ENCODE results near the gene PPFIBP2.
"Not testable (repeated sequence)": the region's sequence is repeated elsewhere in the genome, so short reads cannot be mapped to it uniquely, and the experiment has no call there.

PPFIBP2 gene

GRCh38 chr11:7500251-7500650 lies 13.5 kb upstream of the PPFIBP2 start:
- no peak for DNase-seq

DNA sequence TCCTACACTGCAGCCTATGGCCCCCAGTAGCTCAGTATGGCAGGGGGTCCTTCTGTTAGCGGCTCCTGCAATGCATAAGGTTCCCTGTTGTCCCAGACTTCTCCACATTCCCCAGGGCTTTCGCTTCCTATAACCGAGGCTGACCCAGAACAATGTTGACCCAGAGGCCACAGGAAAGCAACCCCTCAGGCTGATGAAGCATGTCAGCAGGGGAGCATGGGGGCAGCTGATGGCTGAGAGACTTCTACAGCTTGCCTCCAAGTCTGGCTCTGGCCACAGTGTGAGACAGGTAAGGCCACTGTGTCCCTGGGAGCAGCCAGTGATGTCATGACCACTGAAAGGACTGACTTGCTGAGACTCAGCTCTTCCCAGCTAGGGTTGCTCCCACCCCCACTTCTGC lies 12.5 kb upstream of the PPFIBP2 start:
- no peak for DNase-seq

DNA sequence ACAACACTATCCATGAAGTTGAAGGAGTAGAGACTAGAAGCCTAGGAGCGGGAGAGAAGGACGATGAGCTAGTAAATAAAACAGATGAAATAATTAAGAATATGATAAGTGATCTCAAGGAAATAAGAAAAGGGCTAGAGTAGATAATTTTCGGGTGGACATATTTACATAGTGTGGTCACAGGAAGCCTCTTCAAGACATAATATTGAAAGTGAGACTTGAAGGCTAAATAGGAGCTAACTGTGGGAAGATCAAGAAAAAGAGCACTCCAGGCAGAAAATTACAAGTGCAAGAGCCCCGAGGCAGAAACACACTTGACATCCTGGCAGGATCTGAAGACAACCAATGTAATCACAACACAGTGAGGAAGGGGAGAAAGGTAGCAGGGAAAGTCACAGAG lies 11.9 kb upstream of the PPFIBP2 start:
- no peak for DNase-seq

- no peak for DNase-seq
Measured at GRCh38 chr11:7506243-7506642, 7.6 kb upstream of the PPFIBP2 start.

GRCh38 chr11:7508087-7508486 lies 5.7 kb upstream of the PPFIBP2 start:
- no peak for DNase-seq

GRCh38 chr11:7509966-7510365 lies 3.8 kb upstream of the PPFIBP2 start:
- no peak for DNase-seq

DNA sequence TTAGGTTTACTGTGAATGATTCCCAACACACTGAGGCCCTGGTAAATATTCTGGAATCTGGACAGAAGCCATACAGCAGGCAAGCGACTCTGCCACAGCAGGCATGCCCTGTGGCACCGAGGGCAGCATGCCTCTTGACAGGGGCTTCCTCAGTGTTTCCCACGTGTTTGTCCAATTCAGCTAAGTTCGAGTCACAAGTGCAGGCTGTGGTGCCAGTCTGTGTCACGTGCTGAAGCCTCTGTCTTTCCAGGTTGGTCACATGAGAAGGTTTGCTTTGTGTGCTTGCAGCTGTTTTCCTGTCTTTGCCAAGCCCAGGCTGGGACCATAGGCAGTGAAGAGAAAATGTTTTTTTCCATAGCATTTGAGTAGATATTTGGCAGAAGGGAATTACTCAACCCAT lies 2.4 kb upstream of the PPFIBP2 start:
- DNase-seq, result peak; percentile 86

DNA sequence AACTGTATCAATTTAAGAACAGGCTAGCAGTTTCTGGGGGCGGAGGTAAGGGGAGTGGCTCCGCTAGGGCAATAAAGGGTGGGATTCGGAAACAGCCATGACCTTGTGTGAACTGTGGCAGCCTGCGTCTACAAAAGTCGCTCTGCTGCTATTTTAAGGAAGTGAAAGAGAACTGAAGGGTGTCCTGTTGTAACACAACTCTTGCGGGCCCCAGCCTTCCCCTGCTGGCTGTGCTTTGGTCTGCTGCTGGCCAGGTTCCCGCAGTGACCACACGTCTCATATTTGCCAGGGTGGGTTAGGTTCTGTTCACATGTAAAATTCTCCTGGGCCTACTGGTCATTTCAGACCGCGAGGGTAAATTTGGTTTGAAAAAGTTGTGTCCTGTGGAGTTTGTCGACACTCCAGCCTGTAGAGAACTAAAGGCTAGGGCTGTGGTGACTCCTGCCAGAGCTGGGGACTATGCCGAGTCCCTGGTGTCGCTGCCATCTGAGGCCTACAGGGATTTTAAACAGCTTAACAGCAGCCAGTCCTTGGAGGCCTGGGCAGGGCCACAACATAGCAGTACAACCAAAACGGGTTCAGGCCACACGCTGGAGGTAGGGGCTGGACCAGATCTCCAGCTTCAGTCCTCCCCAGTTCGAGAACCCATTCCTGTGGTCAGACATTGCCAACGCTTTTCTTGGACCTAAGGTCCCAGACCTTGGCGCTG lies 1.1 kb upstream of the PPFIBP2 start:
- DNase-seq, result no peak

GRCh38 chr11:7514099-7514591 lies 346 bp downstream of the PPFIBP2 start:
- no peak for DNase-seq

DNA sequence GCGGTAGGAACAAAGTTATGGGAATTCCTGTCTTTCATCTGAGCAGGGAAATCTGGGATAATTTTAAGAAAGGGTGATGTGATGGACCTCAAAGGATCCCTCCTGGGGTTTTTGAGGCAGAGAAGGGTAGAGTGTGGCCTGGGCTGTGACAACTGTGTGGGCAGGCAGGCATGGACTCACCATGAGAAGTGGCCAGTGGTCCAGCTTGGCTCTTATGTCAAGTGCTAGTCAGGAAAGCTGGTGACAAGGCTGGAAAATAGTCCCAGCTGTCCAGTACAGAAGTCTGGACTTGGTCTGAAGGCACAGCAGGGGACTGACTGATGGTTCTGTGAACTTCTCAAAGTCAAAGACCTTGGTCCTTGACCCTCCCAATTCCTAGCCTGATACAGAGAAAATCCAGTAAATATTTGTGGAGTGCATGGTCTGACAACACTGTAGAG lies 1.7 kb downstream of the PPFIBP2 start:
- no peak for DNase-seq

- DNase-seq, result no peak
Measured at GRCh38 chr11:7516475-7516874, 2.7 kb downstream of the PPFIBP2 start.

GRCh38 chr11:7517743-7518142 lies 3.9 kb downstream of the PPFIBP2 start:
- DNase-seq, result not testable (repeated sequence)

GRCh38 chr11:7518811-7519562 lies 5.2 kb downstream of the PPFIBP2 start:
- no peak for DNase-seq

GRCh38 chr11:7520011-7520942 lies 6.5 kb downstream of the PPFIBP2 start:
- no peak for DNase-seq

DNA sequence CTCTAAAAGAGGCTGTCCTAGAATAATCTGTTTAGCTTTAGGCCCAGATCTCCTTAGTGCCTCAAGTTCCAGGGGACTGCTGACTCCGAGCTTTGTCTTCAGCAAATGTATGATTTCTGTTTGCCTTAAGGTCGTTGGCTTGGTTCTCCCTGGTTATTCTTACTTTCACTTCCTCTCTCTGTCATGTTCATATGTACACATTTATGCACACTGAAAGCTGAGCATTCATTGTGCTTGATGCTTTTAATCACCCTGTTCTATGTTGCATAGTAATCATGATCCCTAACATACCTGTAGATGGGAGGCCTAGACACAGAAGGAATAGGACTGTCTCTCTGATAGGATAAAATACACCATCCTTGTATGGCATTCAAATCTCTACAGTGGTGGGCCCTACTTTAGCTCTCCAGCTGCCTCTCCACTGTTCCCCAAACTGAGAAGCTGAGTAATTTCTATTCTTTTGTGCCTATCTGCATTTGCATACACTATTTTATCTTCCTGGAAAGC lies 7.2 kb downstream of the PPFIBP2 start:
- DNase-seq, result no peak

- DNase-seq, result no peak
Measured at GRCh38 chr11:7522121-7522520, 8.3 kb downstream of the PPFIBP2 start.

DNA sequence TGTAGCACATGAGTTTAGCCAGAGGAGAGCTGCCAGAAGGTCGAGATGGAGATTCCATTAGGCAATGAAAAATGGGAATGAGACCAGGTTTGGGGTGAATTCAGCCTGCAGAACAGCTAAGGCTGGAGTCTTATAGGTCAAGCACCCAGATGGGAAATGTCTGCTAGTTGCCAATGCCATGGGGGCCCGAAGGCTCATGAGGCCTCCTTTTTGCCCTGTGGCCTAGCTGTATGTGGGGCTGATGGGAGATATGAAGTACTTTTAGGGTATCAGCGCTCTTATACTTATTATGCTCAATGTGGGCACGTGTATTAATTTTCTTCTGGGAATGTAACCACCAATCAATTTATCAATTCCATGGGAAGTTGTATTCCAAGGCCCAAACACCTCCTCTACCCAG lies 8.7 kb downstream of the PPFIBP2 start:
- DNase-seq, result no peak

DNA sequence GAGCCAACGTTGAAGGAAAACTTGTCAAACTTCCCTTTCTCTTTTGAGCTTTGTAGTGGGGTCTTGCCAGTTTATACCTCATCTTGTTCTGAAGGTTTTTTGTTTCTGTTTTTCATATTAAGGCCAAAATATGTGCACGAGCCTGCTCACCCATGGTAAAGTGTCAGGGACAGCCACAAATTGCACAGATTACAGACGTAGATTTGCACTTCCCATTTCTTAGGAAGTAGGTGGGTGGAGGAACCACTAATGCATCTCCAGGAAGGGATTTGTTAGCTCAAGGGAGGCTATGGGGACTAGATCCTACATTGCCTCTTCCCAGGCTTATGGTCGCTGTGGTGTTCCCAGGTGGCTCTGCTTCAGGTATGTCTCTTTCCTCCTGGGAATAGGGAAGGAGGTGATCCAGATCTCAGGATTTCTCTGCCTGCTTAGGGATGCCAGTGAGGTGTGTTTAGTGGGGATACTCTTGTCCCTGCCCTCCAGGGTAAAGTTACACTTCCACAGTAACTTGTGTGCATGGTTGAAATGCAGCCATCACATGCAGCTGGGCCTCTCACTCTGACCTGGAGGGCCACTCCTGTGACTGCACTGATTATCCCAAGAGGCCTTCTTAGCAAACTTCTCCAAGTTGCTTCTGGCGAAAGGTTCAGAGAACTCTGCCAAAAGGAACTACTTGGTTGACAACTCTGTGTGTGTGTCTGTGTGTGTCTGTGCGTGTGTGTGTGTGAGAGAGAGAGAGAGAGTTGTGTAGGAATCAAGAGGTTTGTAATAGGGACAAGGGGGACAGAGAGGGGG lies 9.8 kb downstream of the PPFIBP2 start:
- DNase-seq, result no peak

DNA sequence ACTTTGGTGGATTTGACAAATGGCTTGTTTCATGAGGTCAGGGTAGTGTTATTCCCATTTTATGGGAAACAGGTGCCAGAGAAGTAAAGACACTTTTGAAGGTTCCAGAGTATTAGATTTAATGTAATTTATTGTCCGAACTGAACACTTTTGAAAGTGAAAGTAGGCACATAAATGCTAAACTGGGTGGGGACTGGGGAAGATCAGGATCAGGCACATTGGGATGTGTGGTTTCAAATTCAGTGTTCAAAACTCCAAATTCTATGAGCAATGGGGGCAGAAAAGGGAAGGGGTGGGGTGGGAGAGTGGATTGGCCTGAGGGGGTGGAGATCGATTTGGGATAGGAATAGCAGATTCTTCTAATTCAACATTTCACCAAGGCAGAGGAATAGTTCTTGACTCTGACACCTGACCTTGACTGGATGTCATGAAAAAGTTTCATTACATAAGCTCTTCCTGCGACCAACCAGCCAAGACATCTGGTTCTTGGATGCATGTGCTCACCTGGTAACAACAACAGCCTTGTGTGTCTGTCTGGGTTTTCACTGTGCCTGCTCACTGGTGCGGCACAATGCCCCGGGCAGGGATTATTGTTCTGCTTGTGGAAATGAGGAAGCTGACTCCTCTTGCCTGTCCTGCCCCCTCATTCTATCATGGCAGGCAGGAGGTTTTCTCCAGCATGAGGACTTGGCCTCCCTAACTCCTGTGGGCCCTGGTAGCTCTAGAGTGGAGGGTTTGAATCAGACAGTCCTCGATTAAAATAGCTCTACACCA lies 10.8 kb downstream of the PPFIBP2 start:
- DNase-seq, result no peak

DNA sequence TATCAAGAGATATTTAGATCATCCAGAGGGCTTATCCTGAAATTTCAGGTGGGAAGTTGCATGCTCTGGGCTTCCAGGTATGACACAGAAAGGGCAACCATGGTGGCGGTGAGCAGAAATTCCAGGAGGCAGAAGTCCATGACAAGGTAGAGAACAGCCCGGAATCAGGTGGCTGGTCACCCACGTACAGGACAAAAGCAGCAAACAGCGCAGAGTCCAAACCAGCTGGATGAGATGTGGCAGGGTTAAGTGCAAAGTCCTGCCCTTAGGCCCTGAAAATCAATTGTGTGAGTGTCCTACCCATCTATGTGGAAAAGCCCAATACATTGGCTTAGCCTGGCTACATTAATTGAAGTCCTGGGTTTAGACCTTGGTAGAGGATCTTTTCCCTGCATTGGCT lies 11.6 kb downstream of the PPFIBP2 start:
- DNase-seq, result no peak

DNA sequence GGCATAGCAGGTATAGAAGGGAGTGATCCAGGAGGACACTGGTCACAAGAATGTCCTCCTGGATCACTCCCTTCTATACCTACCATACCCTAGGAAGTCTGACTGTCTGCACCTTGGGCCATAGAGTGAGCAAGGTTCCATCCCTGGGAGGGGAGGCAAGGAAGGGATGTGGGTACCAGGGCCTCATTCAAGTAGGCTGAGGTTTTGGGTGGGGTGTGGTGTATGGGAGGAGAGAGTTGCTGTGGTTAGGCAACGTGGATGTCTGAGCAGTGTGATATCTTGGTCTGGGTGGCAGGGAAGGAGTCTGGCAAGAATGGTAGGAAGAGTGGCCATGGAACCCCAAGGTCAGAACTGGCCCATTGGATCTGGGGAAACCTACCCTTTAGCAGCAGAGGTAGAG lies 13.2 kb downstream of the PPFIBP2 start:
- no peak for DNase-seq
